B cell (primary cell): ENCODE results near the gene INSC. TPM values are rescaled to one million over a fixed set of nuclear protein-coding genes. Genes with fewer than 3 reads are reported as not detected.

ENCODE experiments used
- ATAC-seq: fragments of 200-7000 bp; cut with Tn5 transposase; one replicate; pipeline ENCODE4 v1.10.0; 2021; ENCODE audit warnings: low read depth, mild to moderate bottlenecking, moderate number of reproducible peaks, moderate library complexity
- CTCF ChIA-PET: fragments of 350-600 bp; sonication (Branson Sonifier 250); formaldehyde crosslinking; loops from one replicate; lab custom pipeline; 2021; ENCODE audit warnings: antibody characterized with exemption, inconsistent platforms; lab: Charles Lee
- POLR2A ChIA-PET: fragments of 350-600 bp; sonication (Branson Sonifier 250); formaldehyde crosslinking; loops from one replicate; lab custom pipeline; 2021; ENCODE audit warnings: antibody characterized with exemption; lab: Charles Lee
- DNase-seq: peaks from one replicate; pipeline ENCODE4 v3.0.0; 2013
- H2AFZ ChIP-seq: 2 replicates; pipeline ENCODE4 v1.6.1; 2012; ENCODE audit warnings: mild to moderate bottlenecking, low read depth, low read length; ENCODE audit not compliant: insufficient read depth, poor library complexity, severe bottlenecking
- H3K27ac ChIP-seq, 2 donors: 1 replicate in 1 of 2; 2 replicates in 1 of 2; pipeline ENCODE4 v1.5.1; 2012 to 2013; ENCODE audit warnings: low read length in 2 of 2, mild to moderate bottlenecking in 2 of 2, moderate library complexity in 1 of 2
- H3K27me3 ChIP-seq, 4 experiments: fragments of 200-600 bp in 1 of 4; sonication (generic) in 1 of 4; replicated peaks in 1 of 4; 1 replicate in 2 of 4; 2 replicates in 2 of 4; pipeline versions ENCODE4 v1.6.1 to v1.7.0; 2013 to 2016; ENCODE audit warnings: low read length in 3 of 4, mild to moderate bottlenecking in 2 of 4, mixed read lengths in 1 of 4, moderate library complexity in 1 of 4; ENCODE audit not compliant: insufficient read depth in 4 of 4, control insufficient read depth in 3 of 4; ENCODE audit errors: control extremely low read depth in 1 of 4
- H3K36me3 ChIP-seq, 2 experiments: replicated peaks in 1 of 2; 1 replicate in 1 of 2; 2 replicates in 1 of 2; pipeline versions ENCODE4 v1.6.1 to v1.7.1; 2013; ENCODE audit warnings: low read length in 1 of 2; ENCODE audit not compliant: insufficient read depth in 2 of 2, control insufficient read depth in 1 of 2; ENCODE audit errors: control extremely low read depth in 1 of 2, extremely low read depth in 1 of 2
- H3K4me1 ChIP-seq, 2 donors: fragments of 200-600 bp in 1 of 2; sonication (generic) in 1 of 2; 1 replicate in 1 of 2; 2 replicates in 1 of 2; pipeline versions ENCODE4 v1.5.1 to v1.6.1; 2013 to 2017; ENCODE audit warnings: low read length in 2 of 2; ENCODE audit not compliant: control insufficient read depth in 2 of 2, insufficient read depth in 2 of 2
- H3K4me2 ChIP-seq: replicated peaks from 2 replicates; pipeline ENCODE3; 2012; ENCODE audit warnings: mild to moderate bottlenecking, low read depth, low read length; ENCODE audit not compliant: poor library complexity, severe bottlenecking
- H3K4me3 ChIP-seq, 5 experiments: fragments of 200-600 bp in 1 of 5; sonication (generic) in 1 of 5; 1 replicate in 3 of 5; 2 replicates in 2 of 5; pipeline versions ENCODE4 v1.5.1 to v1.7.0; 2011 to 2016; ENCODE audit warnings: low read length in 4 of 5, mild to moderate bottlenecking in 4 of 5, low read depth in 2 of 5, control low read depth in 1 of 5, moderate library complexity in 1 of 5; ENCODE audit not compliant: insufficient read depth in 1 of 5; ENCODE audit errors: control extremely low read depth in 1 of 5, extremely low read depth in 1 of 5
- H3K79me2 ChIP-seq: fragments of 200-600 bp; sonication (generic); one replicate; pipeline ENCODE4 v1.6.0; 2016; ENCODE audit warnings: low read length; ENCODE audit not compliant: control insufficient read depth, insufficient read depth
- H3K9ac ChIP-seq: fragments of 200-600 bp; sonication (generic); 2 replicates; pipeline ENCODE4 v1.6.1; 2017; ENCODE audit warnings: mild to moderate bottlenecking, low read length, moderate library complexity
- H3K9me3 ChIP-seq, 3 donors: one replicate each; pipeline versions ENCODE4 v1.6.1 to v1.7.1; 2013; ENCODE audit warnings: low read length in 2 of 3; ENCODE audit not compliant: control insufficient read depth in 2 of 3, insufficient read depth in 1 of 3; ENCODE audit errors: control extremely low read depth in 1 of 3
- H4K20me1 ChIP-seq: 2 replicates; pipeline ENCODE4 v1.6.0; 2012; ENCODE audit warnings: mild to moderate bottlenecking, low read length; ENCODE audit not compliant: insufficient read depth, control insufficient read depth, poor library complexity, severe bottlenecking
- H3K27ac Mint-ChIP-seq: one replicate; pipeline ENCODE4 v1.8.0; 2021; ENCODE audit warnings: mixed read lengths
- H3K27me3 Mint-ChIP-seq: one replicate; pipeline ENCODE4 v1.8.0; 2021; ENCODE audit warnings: mixed read lengths
- H3K4me1 Mint-ChIP-seq: one replicate; pipeline ENCODE4 v1.8.0; 2021; ENCODE audit warnings: mixed read lengths
- H3K4me3 Mint-ChIP-seq: one replicate; pipeline ENCODE4 v1.8.0; 2021; ENCODE audit warnings: mixed read lengths
- H3K9me3 Mint-ChIP-seq: one replicate; pipeline ENCODE4 v1.8.0; 2022; ENCODE audit warnings: mixed read lengths; ENCODE audit not compliant: insufficient read depth
- CTCF ChIP-seq: fragments of 200-600 bp; IDR thresholded peaks from one replicate; pipeline ENCODE4 v1.8.0; 2022; ENCODE audit warnings: antibody characterized with exemption, mild to moderate bottlenecking
- EZH2 ChIP-seq: IDR thresholded peaks from 2 replicates; pipeline ENCODE4 v1.6.1; 2012; ENCODE audit warnings: borderline replicate concordance, low read depth, mild to moderate bottlenecking, moderate library complexity, low read length; ENCODE audit not compliant: insufficient read depth, poor library complexity, severe bottlenecking
- WGBS: methylation state at CpG from one replicate; pipeline ENCODE4 v1.1.5; 2013; ENCODE audit warnings: missing lambda C conversion rate; ENCODE audit not compliant: insufficient coverage; 5-methylcytosine and 5-hydroxymethylcytosine counted together
- intact Hi-C: fragments of 100-400 bp; cut with micrococcal nuclease; formaldehyde crosslinking; loops from one replicate; pipeline ENCODE4 v1.10.0; 2022
- polyA plus RNA-seq: library from polyadenylated mRNA; depleted of rRNA; stranded (reverse); fragments of >200 nt; gene quantifications from 2 replicates; pipeline ENCODE4 v1.2.3, GENCODE V29; 2012
- total RNA-seq, 2 donors: library from RNA; stranded (reverse); fragments of 120-200 nt in 1 of 2; gene quantifications; 1 replicate in 1 of 2; 2 replicates in 1 of 2; pipeline versions ENCODE4 v1.2.3 to v1.2.4, GENCODE V29; 2013 to 2022

Gene INSC
- total and polyA plus RNA-seq, 2 donors (not counting 1 experiment from before 2014, with no cell fraction given), result 0.10 TPM; not detected in 1

GRCh38 chr11:15143855-15144254, 29.1 kb downstream of the INSC start:
- ATAC-seq (no peak), DNase-seq (no peak)
- intact Hi-C loops, result no loop called here
- ChIA-PET CTCF (interaction anchor here (0.6 to 1.1 kb wide), 2 partner anchors 30 to 1914 kb away, joined by 3 read pairs; no protein-coding TSS in a partner anchor), POLR2A (no interaction called here)
- TF ChIP-seq CTCF, result no peak
- TF ChIP-seq EZH2, result no peak
- H3K36me3 ChIP-seq, result no peaks in the 10 kb centered on the region
- no peaks in the 10 kb centered on the region for H3K79me2 ChIP-seq
- H3K27me3 ChIP-seq, result no peaks in the 10 kb centered on the region
- H3K27ac Mint-ChIP-seq, result no peak overlapping the region
- no peak overlapping the region for H3K4me3 Mint-ChIP-seq
- H3K4me3 ChIP-seq, result no peak overlapping the region
- H2AFZ ChIP-seq, result no peak overlapping the region
- H4K20me1 ChIP-seq, result no peaks in the 10 kb centered on the region
- H3K9me3 ChIP-seq, result no peaks in the 10 kb centered on the region
- H3K4me1 Mint-ChIP-seq, result no peaks in the 10 kb centered on the region
- H3K9ac ChIP-seq, result no peak overlapping the region
- no peak overlapping the region for H3K27ac ChIP-seq
- H3K27me3 Mint-ChIP-seq, result no peaks in the 10 kb centered on the region
- no peak overlapping the region for H3K4me2 ChIP-seq
- H3K9me3 Mint-ChIP-seq, result no peaks in the 10 kb centered on the region
- peaks cover 0 to 8% of the 10 kb centered on the region in 2 donors for H3K4me1 ChIP-seq

- Mint-ChIP-seq H3K4me1 (peaks cover under 1% of the 10 kb centered on the region), H3K27me3 (no peaks in the 10 kb centered on the region), H3K9me3 (no peaks in the 10 kb centered on the region), H3K27ac (no peak overlapping the region), H3K4me3 (no peak overlapping the region)
- Histone ChIP-seq H3K4me1 (peaks cover 0 to 8% of the 10 kb centered on the region in 2 donors), H3K4me3 (no peak overlapping the region), H3K27me3 (no peaks in the 10 kb centered on the region), H3K9ac (no peak overlapping the region), H3K79me2 (no peaks in the 10 kb centered on the region), H3K27ac (no peak overlapping the region), H3K36me3 (no peaks in the 10 kb centered on the region), H2AFZ (no peak overlapping the region), H3K4me2 (no peak overlapping the region), H4K20me1 (no peaks in the 10 kb centered on the region), H3K9me3 (no peaks in the 10 kb centered on the region)
- intact Hi-C loops, result no loop called here
- no peak for ATAC-seq
- DNase-seq, result no peak
- WGBS, result no CpG with 5 or more reads among the region's 1 CpG
- ChIA-PET POLR2A (no interaction called here), CTCF (interaction anchor here (0.6 kb wide), 1 partner anchor 1915 kb away, joined by 3 read pairs; no protein-coding TSS in a partner anchor)
- TF ChIP-seq EZH2 (no peak), CTCF (no peak)
Measured at GRCh38 chr11:15144347-15144746, 29.6 kb downstream of the INSC start.
